DND-41 (cell line): ENCODE data around the gene ADORA2B.

ENCODE experiments used
- ATAC-seq: fragments of 200-7000 bp; cut with Tn5 transposase; 3 replicates; pipeline ENCODE4 v1.9.1; 2021; ENCODE audit warnings: low read depth; ENCODE audit not compliant: insufficient read depth
- DNase-seq: peaks from one replicate; pipeline ENCODE4 v3.0.0-alpha.2; 2020
- H2AFZ ChIP-seq: 2 replicates; pipeline ENCODE4 v1.6.0; 2012; ENCODE audit warnings: low read depth, low read length
- H3K27ac ChIP-seq: 2 replicates; pipeline ENCODE4 v1.5.1; 2012; ENCODE audit warnings: low read length, inconsistent platforms
- H3K27me3 ChIP-seq: fragments of 200-600 bp; sonication (generic); 2 replicates; pipeline ENCODE4 v1.6.0; 2012; ENCODE audit warnings: low read length, mild to moderate bottlenecking, inconsistent platforms; ENCODE audit not compliant: insufficient read depth, poor library complexity
- H3K36me3 ChIP-seq: 2 replicates; pipeline ENCODE4 v1.5.1; 2012; ENCODE audit warnings: low read length, inconsistent platforms; ENCODE audit not compliant: insufficient read depth
- H3K4me1 ChIP-seq: 2 replicates; pipeline ENCODE4 v1.5.1; 2012; ENCODE audit warnings: mild to moderate bottlenecking, low read length; ENCODE audit not compliant: insufficient read depth
- H3K4me2 ChIP-seq: 2 replicates; pipeline ENCODE4 v1.6.0; 2012; ENCODE audit warnings: mild to moderate bottlenecking, moderate library complexity, low read length, inconsistent platforms; ENCODE audit not compliant: insufficient read depth
- H3K4me3 ChIP-seq, 2 experiments: fragments of 200-600 bp in 1 of 2; shearing (Covaris generic) in 1 of 2; 2 replicates each; pipeline ENCODE4 v1.5.1; 2012 to 2016; ENCODE audit warnings: inconsistent platforms in 2 of 2, low read length in 2 of 2, mild to moderate bottlenecking in 2 of 2, low read depth in 1 of 2, moderate library complexity in 1 of 2
- H3K79me2 ChIP-seq: 2 replicates; pipeline ENCODE4 v1.6.0; 2012; ENCODE audit warnings: low read length, inconsistent platforms; ENCODE audit not compliant: insufficient read depth
- H3K9ac ChIP-seq: 2 replicates; pipeline ENCODE4 v1.6.0; 2012; ENCODE audit warnings: low read depth, mild to moderate bottlenecking, inconsistent platforms, low read length, moderate library complexity
- H3K9me3 ChIP-seq: 2 replicates; pipeline ENCODE4 v1.5.1; 2012; ENCODE audit warnings: low read length, moderate library complexity, mild to moderate bottlenecking, inconsistent platforms; ENCODE audit not compliant: insufficient read depth, severe bottlenecking
- H4K20me1 ChIP-seq: 2 replicates; pipeline ENCODE4 v1.6.0; 2012; ENCODE audit warnings: low read length; ENCODE audit not compliant: insufficient read depth
- EZH2 ChIP-seq: IDR thresholded peaks from 3 replicates; pipeline ENCODE4 v1.6.1; 2012; ENCODE audit warnings: borderline replicate concordance, low read depth, mild to moderate bottlenecking, moderate library complexity, low read length, inconsistent platforms; ENCODE audit not compliant: severe bottlenecking
- TF ChIP-seq, protein P1 (sequence below): IDR thresholded peaks from 2 replicates; pipeline ENCODE4 v1.5.1; 2012; ENCODE audit warnings: borderline replicate concordance, low read length, moderate library complexity, mild to moderate bottlenecking; ENCODE audit not compliant: poor library complexity, severe bottlenecking; ENCODE audit errors: extremely low read depth

The ADORA2B gene

DNA sequence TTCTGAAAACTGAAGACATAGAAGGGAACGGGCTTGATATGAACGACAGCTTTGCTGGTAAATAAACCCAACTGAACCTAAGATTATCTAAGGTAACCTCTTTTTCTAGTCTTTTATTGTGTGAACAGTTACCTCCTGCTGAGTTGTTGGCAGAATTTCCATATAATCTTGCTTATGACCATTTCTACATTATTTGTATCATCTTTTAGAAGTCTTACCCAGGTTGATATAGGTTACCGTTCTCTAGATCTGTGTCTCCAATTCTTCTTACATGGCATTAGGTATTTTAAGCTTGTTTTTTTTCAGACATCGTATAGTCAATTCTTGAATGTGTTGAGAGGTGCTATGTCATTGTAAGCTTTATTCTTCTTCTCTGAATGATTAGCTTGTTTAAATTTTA lies 79.0 kb downstream of the ADORA2B start:
- Histone ChIP-seq H3K79me2 (peaks cover 56% of the 10 kb centered on the region), H3K36me3 (peaks cover 90% of the 10 kb centered on the region)

DNA sequence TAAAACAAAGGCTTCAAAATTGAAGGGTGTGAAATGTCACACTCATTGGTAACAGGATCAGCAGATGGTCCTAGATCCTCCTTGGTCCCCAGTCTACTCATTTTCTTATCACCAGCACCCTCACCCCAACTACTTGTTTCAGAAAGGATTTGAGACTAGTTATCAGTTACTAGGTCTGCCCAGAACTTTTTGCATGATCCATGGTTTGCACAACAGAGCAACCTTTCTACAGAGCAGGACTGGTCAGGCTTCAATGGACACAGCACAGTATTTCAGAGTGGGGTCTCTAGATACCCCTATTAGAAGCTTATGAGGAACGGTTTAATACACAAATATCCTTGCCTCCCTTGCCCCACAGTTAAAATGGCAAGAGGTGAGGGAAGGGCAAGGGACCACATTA lies 80.3 kb downstream of the ADORA2B start:
- H3K4me2 ChIP-seq = no peak overlapping the region
- TF ChIP-seq, protein P1, sequence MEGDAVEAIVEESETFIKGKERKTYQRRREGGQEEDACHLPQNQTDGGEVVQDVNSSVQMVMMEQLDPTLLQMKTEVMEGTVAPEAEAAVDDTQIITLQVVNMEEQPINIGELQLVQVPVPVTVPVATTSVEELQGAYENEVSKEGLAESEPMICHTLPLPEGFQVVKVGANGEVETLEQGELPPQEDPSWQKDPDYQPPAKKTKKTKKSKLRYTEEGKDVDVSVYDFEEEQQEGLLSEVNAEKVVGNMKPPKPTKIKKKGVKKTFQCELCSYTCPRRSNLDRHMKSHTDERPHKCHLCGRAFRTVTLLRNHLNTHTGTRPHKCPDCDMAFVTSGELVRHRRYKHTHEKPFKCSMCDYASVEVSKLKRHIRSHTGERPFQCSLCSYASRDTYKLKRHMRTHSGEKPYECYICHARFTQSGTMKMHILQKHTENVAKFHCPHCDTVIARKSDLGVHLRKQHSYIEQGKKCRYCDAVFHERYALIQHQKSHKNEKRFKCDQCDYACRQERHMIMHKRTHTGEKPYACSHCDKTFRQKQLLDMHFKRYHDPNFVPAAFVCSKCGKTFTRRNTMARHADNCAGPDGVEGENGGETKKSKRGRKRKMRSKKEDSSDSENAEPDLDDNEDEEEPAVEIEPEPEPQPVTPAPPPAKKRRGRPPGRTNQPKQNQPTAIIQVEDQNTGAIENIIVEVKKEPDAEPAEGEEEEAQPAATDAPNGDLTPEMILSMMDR = no peak
- no peak for TF ChIP-seq EZH2
- H4K20me1 ChIP-seq = peaks cover 11% of the 10 kb centered on the region; the same call in 1 of the 2 replicates
- no peaks in the 10 kb centered on the region for H3K27me3 ChIP-seq
- H3K27ac ChIP-seq = no peak overlapping the region
- DNase-seq = no peak
- H3K9me3 ChIP-seq = no peaks in the 10 kb centered on the region
- no peak overlapping the region for H3K9ac ChIP-seq
- ATAC-seq = no peak
- H3K36me3 ChIP-seq = peaks cover 90% of the 10 kb centered on the region
- no peaks in the 10 kb centered on the region for H3K4me1 ChIP-seq
- peaks cover 46% of the 10 kb centered on the region for H3K79me2 ChIP-seq
- no peak overlapping the region for H3K4me3 ChIP-seq
- H2AFZ ChIP-seq = no peak overlapping the region

More for the DNA sequence above, 79.0 kb downstream of the ADORA2B start:
- no peaks in the 10 kb centered on the region for H3K9me3 ChIP-seq
- H3K27ac ChIP-seq = no peak overlapping the region
- H2AFZ ChIP-seq = no peak overlapping the region
- no peaks in the 10 kb centered on the region for H3K4me1 ChIP-seq
- ATAC-seq (no peak), DNase-seq (no peak)
- no peaks in the 10 kb centered on the region for H3K27me3 ChIP-seq
- no peak overlapping the region for H3K9ac ChIP-seq
- H3K4me3 ChIP-seq = no peak overlapping the region
- no peak overlapping the region for H3K4me2 ChIP-seq
- H4K20me1 ChIP-seq = peaks cover 17% of the 10 kb centered on the region; the same call in 1 of the 2 replicates
- no peak for TF ChIP-seq EZH2
- TF ChIP-seq, protein P1 = no peak
